ENCODE measurements around the gene DLGAP4.

DLGAP4 gene

GRCh38 chr20:36346256-36346655, 40.1 kb downstream of the DLGAP4 start:
- FAIRE-seq (no peak), DNase-seq (ENCODE audit: low spot score) (no peak)

DNA sequence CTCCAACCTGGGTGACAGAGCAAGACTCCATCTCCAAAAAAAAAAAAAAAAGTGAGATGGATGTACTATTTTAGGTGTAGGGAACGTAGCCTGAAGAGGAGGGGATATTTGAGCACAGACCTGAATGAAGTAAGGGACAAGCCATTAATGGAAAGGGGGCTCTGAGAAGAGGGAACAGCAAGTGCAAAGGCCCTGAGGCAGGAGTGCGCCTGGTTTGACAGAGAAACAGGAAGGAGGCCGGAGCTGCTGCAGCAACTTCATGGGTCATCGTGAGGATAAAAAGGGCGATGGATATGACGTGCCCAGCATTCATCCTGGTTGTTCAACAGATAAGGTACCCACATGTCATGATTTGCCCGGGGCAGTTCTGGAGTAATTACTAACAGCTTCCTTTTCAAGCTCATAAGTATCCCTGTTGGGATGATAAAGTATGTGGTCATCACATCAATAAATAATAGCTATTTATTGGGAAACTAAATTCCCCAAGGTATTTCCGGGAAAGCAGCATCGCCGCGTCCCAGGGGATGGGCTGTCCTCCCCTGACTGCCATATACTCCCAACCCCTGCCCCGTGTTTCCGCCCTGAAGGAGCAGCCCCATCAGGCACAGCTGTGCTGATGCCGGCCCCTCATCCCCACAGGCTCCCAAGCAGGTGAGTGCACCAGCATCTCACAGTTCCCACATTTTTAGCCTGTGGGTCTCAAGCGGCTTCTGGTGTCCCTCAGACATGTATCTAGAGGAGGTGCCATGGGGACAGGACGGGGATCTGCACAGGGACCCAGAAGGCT, 43.4 kb downstream of the DLGAP4 start:
- DNase-seq (ENCODE audit: low spot score) (no peak), FAIRE-seq (no peak)

- no peak for DNase-seq (ENCODE audit: low spot score)
- no peak for FAIRE-seq
These were observed 44.3 kb downstream of the DLGAP4 start for GRCh38 chr20:36350439-36350838.

DNA sequence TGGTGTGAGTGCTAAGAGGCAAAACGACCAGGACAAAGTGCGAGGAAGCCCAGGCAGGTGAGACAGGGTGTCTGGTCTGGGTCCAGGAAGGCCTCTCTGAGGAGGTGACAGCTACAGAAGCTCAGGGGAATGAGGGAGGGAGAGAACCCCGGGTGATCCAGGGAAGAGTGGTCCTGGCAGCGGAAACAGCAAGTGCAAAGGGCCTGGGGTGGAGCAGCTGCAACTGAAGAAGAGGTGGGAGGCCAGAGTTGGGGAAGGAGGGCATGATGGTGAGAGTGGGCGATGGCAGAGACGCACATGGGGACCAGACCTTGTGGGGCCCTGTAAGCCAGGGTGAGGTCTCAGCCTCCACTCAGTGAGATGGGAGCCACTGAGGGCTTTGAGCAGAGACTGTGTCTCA, 45.8 kb downstream of the DLGAP4 start:
- no peak for DNase-seq (ENCODE audit: low spot score)
- no peak for FAIRE-seq

DNA sequence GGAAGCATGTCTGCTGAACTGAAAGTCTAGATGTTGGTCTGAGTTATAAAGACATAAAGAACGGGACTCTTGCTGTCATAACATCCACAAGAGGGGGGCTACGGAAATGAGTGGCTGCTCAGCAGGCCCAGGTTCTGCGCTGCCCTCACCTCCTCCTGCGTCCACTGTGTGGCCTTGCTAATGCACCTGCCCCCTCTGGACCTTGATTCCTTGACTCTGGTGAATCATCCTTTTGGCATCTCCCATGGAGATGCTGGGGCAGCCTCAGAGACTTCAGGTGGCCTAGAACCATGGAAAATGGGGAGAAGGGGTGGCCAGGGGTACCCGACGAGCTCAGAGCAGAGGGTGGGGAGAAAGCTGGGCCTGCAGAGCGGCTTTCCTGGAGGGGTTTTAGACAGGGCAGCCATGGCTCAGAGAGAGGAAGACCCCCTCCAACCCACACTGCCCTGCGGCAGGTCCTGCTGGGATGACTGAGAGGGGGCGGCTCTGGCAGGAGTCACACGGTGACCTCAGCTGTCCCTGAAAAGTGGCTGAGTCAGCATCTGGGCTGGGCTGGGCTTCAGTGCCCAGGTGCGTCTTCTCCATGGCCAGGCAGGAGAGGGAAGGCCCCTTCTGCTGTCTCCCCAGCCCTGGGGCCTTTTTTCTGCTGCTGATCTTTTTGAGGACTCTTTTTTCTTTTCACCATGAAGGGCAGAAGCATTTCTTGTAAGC, 46.9 kb downstream of the DLGAP4 start:
- DNase-seq (ENCODE audit: low spot score) (no peak), FAIRE-seq (no peak)

- DNase-seq (ENCODE audit: low spot score) (no peak), FAIRE-seq (no peak)
These were observed 47.6 kb downstream of the DLGAP4 start for GRCh38 chr20:36353740-36354139.

GRCh38 chr20:36355469-36356171, 49.5 kb downstream of the DLGAP4 start:
- FAIRE-seq: no peak

DNA sequence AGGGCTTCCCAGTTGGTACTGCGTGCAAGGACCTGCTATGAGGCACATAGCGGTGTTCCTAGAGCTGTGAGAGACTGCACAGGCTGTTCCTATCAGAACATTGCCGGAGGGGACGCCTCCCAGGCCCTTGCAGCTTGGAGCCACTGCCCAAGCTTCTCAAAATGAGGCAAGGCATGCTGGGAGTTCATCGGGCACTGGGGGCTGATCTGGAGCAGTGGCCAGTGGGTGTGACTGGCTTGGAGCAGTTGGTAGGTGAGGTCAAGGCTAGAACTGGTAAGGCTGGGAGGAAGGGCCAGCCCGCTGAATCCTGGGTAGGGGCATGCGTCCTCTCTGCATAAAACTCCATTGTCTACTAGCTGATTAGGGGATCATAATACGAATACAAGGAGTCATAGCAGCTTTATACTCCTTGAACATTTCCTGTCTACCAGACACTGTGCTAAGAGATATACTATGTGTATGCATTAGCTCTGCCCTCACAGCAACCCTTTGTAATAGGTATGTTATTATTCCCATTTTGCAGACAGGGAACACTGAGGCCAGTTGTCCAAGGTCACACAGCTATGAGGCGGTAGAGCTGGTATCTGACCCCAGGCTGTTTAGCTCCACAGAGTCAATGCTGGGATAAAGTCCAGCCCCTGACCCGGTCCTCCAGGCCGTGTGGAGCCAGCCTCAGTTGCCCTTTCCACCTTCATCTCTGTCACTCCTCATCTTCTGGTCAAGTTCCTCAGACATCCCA, 53.7 kb downstream of the DLGAP4 start:
- no peak for DNase-seq (ENCODE audit: low spot score)
- no peak for FAIRE-seq

More at GRCh38 chr20:36355469-36356171, 49.5 kb downstream of the DLGAP4 start:
- no peak for DNase-seq (ENCODE audit: low spot score)

DNA sequence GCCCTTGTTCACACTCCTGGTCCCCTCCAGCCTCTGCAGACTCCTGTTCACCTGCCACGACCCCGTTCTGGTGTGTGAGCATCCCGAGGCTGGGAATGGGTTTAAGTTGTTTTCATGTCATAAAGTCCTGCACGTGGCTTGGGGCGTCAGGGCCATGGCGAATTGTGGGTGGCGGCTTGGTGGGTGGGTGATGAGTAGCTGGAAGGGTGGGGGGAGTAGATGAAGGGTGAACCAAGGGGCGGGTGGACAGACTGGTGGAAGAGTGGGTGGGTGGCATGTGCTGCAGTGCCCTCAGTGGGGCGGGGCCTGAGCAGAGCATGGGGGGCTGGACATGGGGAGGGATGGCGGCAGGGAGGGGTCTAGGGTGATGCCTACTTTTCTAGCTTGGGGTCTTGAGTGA, 54.3 kb downstream of the DLGAP4 start:
- DNase-seq (ENCODE audit: low spot score) (no peak), FAIRE-seq (no peak)

GRCh38 chr20:36361406-36361805, 55.3 kb downstream of the DLGAP4 start:
- DNase-seq (ENCODE audit: low spot score) (no peak), FAIRE-seq (no peak)

DNA sequence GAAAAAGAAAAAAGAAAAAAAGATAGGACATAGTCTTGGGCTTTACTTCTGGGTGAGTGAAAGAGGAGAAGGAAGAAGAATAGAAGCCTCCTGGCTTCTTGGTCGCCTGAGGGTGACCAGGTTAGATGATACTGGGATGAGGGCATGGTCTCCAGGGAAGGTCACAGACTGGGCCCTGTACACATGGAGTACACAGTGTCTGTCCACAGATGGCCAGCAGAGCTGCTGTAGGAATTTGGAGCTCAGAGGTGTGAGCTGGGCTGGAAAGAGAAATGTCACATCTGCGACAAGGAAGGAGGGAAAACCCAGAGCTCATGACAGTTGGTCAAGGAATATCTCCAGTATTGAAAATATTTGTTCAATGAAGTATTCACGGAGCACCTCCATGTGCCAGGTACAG, 56.1 kb downstream of the DLGAP4 start:
- DNase-seq (ENCODE audit: low spot score): no peak
- no peak for FAIRE-seq

GRCh38 chr20:36362978-36363713, 57.0 kb downstream of the DLGAP4 start:
- no peak for DNase-seq (ENCODE audit: low spot score)
- FAIRE-seq: no peak

DNA sequence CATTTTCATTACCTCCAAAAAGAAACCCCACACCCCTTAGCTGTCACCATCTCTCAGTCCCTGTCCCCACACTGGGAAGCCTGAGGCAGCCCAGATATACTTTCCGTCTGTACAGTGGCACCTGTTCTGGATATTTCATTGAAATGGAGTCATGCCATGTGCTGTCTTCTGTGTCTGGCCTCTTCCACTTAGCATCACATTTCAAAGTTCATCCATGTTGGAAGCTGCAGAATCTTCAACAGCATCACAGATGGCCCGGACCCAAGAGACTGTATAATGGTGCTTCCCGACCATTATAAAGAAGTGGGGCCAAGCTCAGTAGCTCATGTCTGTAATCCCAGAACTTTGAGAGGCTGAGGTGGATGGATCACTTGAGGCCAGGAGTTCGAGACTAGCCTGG, 58.4 kb downstream of the DLGAP4 start:
- DNase-seq (ENCODE audit: low spot score) (no peak), FAIRE-seq (no peak)

DNA sequence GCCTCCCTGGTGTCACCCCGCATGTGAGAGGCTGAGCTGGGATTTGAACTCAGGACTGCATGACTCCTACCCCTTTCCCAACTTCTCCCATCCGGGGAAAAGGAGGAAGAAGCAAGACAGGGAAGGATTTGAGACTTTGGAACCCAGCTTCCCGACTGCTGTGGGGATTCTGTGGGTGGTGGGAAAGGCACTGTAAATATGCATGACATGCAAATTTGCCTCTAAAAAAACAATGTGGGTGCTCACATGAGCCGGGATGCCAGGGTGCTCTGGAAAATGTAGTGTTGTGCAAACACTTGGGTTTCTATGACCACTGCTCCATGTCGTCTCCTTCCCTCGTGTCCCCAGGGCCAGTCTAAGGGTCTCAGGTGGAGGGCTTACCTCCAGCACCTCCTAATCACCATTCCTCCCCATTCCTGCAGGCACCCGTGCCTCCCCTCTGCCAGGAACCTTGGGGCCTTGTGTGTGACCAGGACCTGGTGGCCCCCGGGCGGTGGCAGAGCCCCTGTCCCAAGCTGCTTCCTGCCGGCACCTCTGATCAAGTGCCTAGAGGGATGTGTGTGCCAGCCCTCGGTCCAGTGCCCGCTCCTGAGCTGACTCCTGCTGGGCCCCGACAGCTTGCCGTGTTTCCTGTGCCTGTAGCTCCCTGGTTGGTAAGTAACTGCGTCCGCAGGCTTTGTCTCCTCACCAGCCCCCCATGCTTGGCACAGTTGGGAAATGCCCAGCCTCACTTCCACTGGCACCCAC, 60.7 kb downstream of the DLGAP4 start:
- DNase-seq (ENCODE audit: low spot score) (no peak), FAIRE-seq (no peak)

GRCh38 chr20:36367370-36367745, 61.2 kb downstream of the DLGAP4 start:
- DNase-seq (ENCODE audit: low spot score) (no peak), FAIRE-seq (no peak)

- no peak for FAIRE-seq
- DNase-seq (ENCODE audit: low spot score): no peak
These were observed 62.0 kb downstream of the DLGAP4 start for GRCh38 chr20:36367907-36368799.

DNA sequence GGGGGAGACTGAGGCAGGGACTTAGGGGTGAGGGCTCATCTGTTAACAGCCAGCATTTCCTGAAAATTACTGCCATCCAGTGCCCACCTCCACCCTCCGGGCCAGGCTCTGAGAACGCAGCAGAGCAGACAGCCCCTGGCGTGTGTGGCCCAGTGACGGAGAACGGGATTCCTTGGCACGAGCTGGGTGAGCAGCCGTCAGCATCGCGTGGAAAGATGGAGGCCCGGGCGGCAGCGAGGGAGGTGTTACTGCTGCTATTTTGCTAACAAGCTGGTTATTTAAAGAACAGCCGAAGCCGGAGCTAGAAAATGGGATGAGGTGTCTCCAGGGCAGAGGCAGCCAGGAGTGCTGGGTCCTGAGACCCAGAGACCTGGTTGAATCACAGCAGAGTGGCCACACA, 62.7 kb downstream of the DLGAP4 start:
- FAIRE-seq (no peak), DNase-seq (ENCODE audit: low spot score) (no peak)

DNA sequence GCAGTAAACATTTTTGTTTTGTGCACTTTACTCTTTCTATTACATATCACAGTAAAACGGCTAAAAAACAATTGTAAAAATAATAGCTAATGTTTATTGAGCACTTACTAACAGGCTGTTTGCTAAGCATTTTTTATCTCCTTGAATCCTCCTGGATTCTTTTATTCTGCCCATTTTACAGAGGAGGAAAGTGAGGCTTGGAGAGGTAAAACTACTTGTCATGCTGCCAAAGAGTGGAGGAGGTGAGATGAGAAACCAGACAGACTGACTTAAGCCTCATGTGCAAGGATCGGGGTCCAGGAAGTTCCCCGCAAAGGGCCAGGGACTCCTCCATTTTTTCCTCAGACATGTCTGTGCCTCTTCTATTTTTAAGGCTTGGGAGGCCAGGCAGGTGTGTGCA, 63.6 kb downstream of the DLGAP4 start:
- no peak for FAIRE-seq

More for the DNA sequence above, 63.6 kb downstream of the DLGAP4 start:
- DNase-seq (ENCODE audit: low spot score): no peak
